Kidney glomerular epithelial cell (primary cell): ENCODE results near the gene CLDN6.

Source experiments
- DNase-seq: peaks from one replicate; lab custom pipeline; 2025; lab: John Stamatoyannopoulos, UW

Gene CLDN6

GRCh38 chr16:3051494-3051893 lies 33.5 kb upstream of the CLDN6 start:
- DNase-seq: no peak

GRCh38 chr16:3051009-3051408 lies 33.0 kb upstream of the CLDN6 start:
- DNase-seq: no peak

- DNase-seq: no peak
Observed at GRCh38 chr16:3050487-3050886, 32.5 kb upstream of the CLDN6 start.

- no peak for DNase-seq
Observed at GRCh38 chr16:3049921-3050481, 32.0 kb upstream of the CLDN6 start.

- DNase-seq: no peak
Observed at GRCh38 chr16:3047387-3047720, 29.4 kb upstream of the CLDN6 start.

- DNase-seq: no peak
Observed at GRCh38 chr16:3046641-3047386, 28.8 kb upstream of the CLDN6 start.

GRCh38 chr16:3045758-3046640 lies 28.0 kb upstream of the CLDN6 start, which contains the start of gene MMP25:
TSS of gene MMP25 (plus strand) at chr16:3046561. CDS start at chr16:3046918, 357 bp downstream.
- no peak for DNase-seq

- no peak for DNase-seq
Observed at GRCh38 chr16:3044708-3045107, 26.7 kb upstream of the CLDN6 start.

GRCh38 chr16:3042376-3042775 lies 24.4 kb upstream of the CLDN6 start:
- no peak for DNase-seq

- no peak for DNase-seq
Observed at GRCh38 chr16:3038896-3039295, 20.9 kb upstream of the CLDN6 start.

GRCh38 chr16:3038256-3038655 lies 20.3 kb upstream of the CLDN6 start:
- DNase-seq: no peak

GRCh38 chr16:3036726-3037315 lies 18.8 kb upstream of the CLDN6 start, which contains the start of gene BICDL2:
TSS of gene BICDL2 (minus strand) at chr16:3036944. CDS start at chr16:3035496, 1,448 bp downstream.
- no peak for DNase-seq

GRCh38 chr16:3035972-3036725 lies 18.2 kb upstream of the CLDN6 start:
- no peak for DNase-seq

- no peak for DNase-seq
Observed at GRCh38 chr16:3035289-3035971, 17.4 kb upstream of the CLDN6 start.

- no peak for DNase-seq
Observed at GRCh38 chr16:3032624-3033023, 14.6 kb upstream of the CLDN6 start.

GRCh38 chr16:3030222-3031212 lies 12.5 kb upstream of the CLDN6 start:
- DNase-seq: no peak

- DNase-seq: no peak
Observed at GRCh38 chr16:3029491-3030221, 11.7 kb upstream of the CLDN6 start.

GRCh38 chr16:3028716-3029319 lies 10.8 kb upstream of the CLDN6 start:
- no peak for DNase-seq
